ENCODE measurements around the gene ZNF516.

DNA sequence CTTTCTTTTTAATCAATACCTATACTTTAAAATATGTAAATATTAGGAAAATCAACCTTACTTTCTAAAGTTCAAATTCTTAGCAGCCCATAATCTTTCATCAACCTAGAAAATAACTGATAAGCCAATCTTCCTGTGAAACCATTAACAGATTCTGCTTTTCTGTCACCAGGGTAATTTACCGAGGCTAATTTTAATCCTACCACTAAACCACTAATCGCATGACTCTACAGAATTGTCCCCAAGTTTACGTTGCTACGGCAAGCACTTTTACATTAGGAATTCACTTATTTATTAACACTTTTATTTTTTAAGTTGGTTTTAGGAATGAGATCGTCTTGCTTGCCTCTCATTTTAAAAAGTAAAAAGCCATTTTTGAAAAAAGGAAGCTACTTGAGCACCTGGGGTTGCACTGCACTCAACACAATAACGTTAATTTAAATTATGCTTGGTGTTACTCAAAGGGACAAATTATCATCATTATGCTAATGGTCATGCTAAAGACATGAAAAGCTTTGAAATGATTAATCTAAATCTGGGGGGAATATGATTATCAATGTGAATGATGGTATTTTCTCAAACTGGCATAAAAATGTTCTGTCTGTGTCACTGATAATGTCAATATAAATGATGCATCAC is 10.2 kb downstream of the ZNF516 start:
- TF ChIP-seq, protein P1, sequence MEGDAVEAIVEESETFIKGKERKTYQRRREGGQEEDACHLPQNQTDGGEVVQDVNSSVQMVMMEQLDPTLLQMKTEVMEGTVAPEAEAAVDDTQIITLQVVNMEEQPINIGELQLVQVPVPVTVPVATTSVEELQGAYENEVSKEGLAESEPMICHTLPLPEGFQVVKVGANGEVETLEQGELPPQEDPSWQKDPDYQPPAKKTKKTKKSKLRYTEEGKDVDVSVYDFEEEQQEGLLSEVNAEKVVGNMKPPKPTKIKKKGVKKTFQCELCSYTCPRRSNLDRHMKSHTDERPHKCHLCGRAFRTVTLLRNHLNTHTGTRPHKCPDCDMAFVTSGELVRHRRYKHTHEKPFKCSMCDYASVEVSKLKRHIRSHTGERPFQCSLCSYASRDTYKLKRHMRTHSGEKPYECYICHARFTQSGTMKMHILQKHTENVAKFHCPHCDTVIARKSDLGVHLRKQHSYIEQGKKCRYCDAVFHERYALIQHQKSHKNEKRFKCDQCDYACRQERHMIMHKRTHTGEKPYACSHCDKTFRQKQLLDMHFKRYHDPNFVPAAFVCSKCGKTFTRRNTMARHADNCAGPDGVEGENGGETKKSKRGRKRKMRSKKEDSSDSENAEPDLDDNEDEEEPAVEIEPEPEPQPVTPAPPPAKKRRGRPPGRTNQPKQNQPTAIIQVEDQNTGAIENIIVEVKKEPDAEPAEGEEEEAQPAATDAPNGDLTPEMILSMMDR (IDR thresholded peaks at IDR 0.05; ENCODE audit: borderline replicate concordance, extremely low read depth, low read length, poor library complexity, severe bottlenecking): no peak
- no peak for TF ChIP-seq EZH2 (IDR thresholded peaks at IDR 0.05; ENCODE audit: borderline replicate concordance, low read depth, low read length, severe bottlenecking)
